T-helper 1 cell treated with Interleukin-12 subunit alpha and Interleukin-12 subunit beta and Interleukin-4 antibody, amounts not matched to agents 30 μg/mL and 1 μg/mL, for 36 hours (primary cell): ENCODE data around the gene PARD3.

Experiments
- H3K27ac Mint-ChIP-seq: one replicate; pipeline ENCODE4 v1.8.0; 2021; ENCODE audit warnings: mild to moderate bottlenecking, mixed read lengths
- H3K27me3 Mint-ChIP-seq: one replicate; pipeline ENCODE4 v1.8.0; 2021; ENCODE audit warnings: low read depth, mixed read lengths
- H3K36me3 Mint-ChIP-seq: one replicate; pipeline ENCODE4 v1.8.0; 2021; ENCODE audit warnings: low read depth, mixed read lengths
- H3K4me1 Mint-ChIP-seq: one replicate; pipeline ENCODE4 v1.8.0; 2021; ENCODE audit warnings: low read depth, mixed read lengths
- H3K4me3 Mint-ChIP-seq: one replicate; pipeline ENCODE4 v1.8.0; 2021; ENCODE audit warnings: mild to moderate bottlenecking, moderate library complexity, mixed read lengths
- H3K9me3 Mint-ChIP-seq: one replicate; pipeline ENCODE4 v1.8.0; 2021; ENCODE audit warnings: mixed read lengths

The PARD3 gene

GRCh38 chr10:34260904-34261303, 554.2 kb downstream of the PARD3 start:
- no peak overlapping the region for H3K27ac Mint-ChIP-seq
- H3K27me3 Mint-ChIP-seq, result no peaks in the 10 kb centered on the region
- H3K36me3 Mint-ChIP-seq, result no peaks in the 10 kb centered on the region
- H3K4me3 Mint-ChIP-seq, result no peak overlapping the region
- peaks cover 3% of the 10 kb centered on the region for H3K9me3 Mint-ChIP-seq
- no peaks in the 10 kb centered on the region for H3K4me1 Mint-ChIP-seq

- Mint-ChIP-seq H3K27ac (no peak overlapping the region), H3K36me3 (no peaks in the 10 kb centered on the region), H3K4me3 (no peak overlapping the region), H3K4me1 (no peaks in the 10 kb centered on the region), H3K27me3 (no peaks in the 10 kb centered on the region), H3K9me3 (peaks cover 3% of the 10 kb centered on the region)
Observed at GRCh38 chr10:34256216-34256615, 558.9 kb downstream of the PARD3 start.

GRCh38 chr10:34255035-34255434, 560.1 kb downstream of the PARD3 start:
- no peak overlapping the region for H3K4me3 Mint-ChIP-seq

GRCh38 chr10:34254596-34254995, 560.5 kb downstream of the PARD3 start:
- Mint-ChIP-seq H3K9me3 (peaks cover 3% of the 10 kb centered on the region), H3K27me3 (no peaks in the 10 kb centered on the region), H3K4me1 (peaks cover 3% of the 10 kb centered on the region), H3K4me3 (no peak overlapping the region), H3K27ac (no peak overlapping the region), H3K36me3 (no peaks in the 10 kb centered on the region)

More at GRCh38 chr10:34255035-34255434, 560.1 kb downstream of the PARD3 start:
- no peak overlapping the region for H3K27ac Mint-ChIP-seq
- no peaks in the 10 kb centered on the region for H3K27me3 Mint-ChIP-seq
- H3K36me3 Mint-ChIP-seq, result no peaks in the 10 kb centered on the region
- peaks cover 3% of the 10 kb centered on the region for H3K9me3 Mint-ChIP-seq
- H3K4me1 Mint-ChIP-seq, result peaks cover 3% of the 10 kb centered on the region

GRCh38 chr10:34252111-34252510, 563.0 kb downstream of the PARD3 start:
- H3K27me3 Mint-ChIP-seq, result no peaks in the 10 kb centered on the region
- H3K9me3 Mint-ChIP-seq, result no peaks in the 10 kb centered on the region
- H3K4me3 Mint-ChIP-seq, result no peak overlapping the region
- no peaks in the 10 kb centered on the region for H3K36me3 Mint-ChIP-seq
- H3K27ac Mint-ChIP-seq, result no peak overlapping the region
- H3K4me1 Mint-ChIP-seq, result peaks cover 3% of the 10 kb centered on the region

- Mint-ChIP-seq H3K9me3 (no peaks in the 10 kb centered on the region), H3K27me3 (no peaks in the 10 kb centered on the region), H3K4me1 (peaks cover 3% of the 10 kb centered on the region), H3K4me3 (no peak overlapping the region), H3K36me3 (no peaks in the 10 kb centered on the region), H3K27ac (no peak overlapping the region)
Observed at GRCh38 chr10:34251177-34251576, 563.9 kb downstream of the PARD3 start.

- Mint-ChIP-seq H3K36me3 (no peaks in the 10 kb centered on the region), H3K9me3 (no peaks in the 10 kb centered on the region), H3K4me1 (peaks cover 3% of the 10 kb centered on the region), H3K27me3 (no peaks in the 10 kb centered on the region), H3K4me3 (no peak overlapping the region), H3K27ac (no peak overlapping the region)
Observed at GRCh38 chr10:34250722-34251121, 564.4 kb downstream of the PARD3 start.

GRCh38 chr10:34249634-34250033, 565.5 kb downstream of the PARD3 start:
- Mint-ChIP-seq H3K36me3 (no peaks in the 10 kb centered on the region), H3K4me1 (peaks cover 3% of the 10 kb centered on the region), H3K4me3 (no peak overlapping the region), H3K9me3 (no peaks in the 10 kb centered on the region), H3K27ac (no peak overlapping the region), H3K27me3 (no peaks in the 10 kb centered on the region)

GRCh38 chr10:34247560-34247959, 567.5 kb downstream of the PARD3 start:
- Mint-ChIP-seq H3K36me3 (no peaks in the 10 kb centered on the region), H3K9me3 (no peaks in the 10 kb centered on the region), H3K27ac (no peak overlapping the region), H3K27me3 (no peaks in the 10 kb centered on the region), H3K4me3 (no peak overlapping the region), H3K4me1 (peaks cover 3% of the 10 kb centered on the region)

- Mint-ChIP-seq H3K9me3 (no peaks in the 10 kb centered on the region), H3K27ac (no peak overlapping the region), H3K4me1 (peaks cover 6% of the 10 kb centered on the region), H3K4me3 (no peak overlapping the region), H3K36me3 (no peaks in the 10 kb centered on the region), H3K27me3 (no peaks in the 10 kb centered on the region)
Observed at GRCh38 chr10:34244756-34245484, 570.2 kb downstream of the PARD3 start.

- Mint-ChIP-seq H3K36me3 (no peaks in the 10 kb centered on the region), H3K27ac (no peak overlapping the region), H3K27me3 (no peaks in the 10 kb centered on the region), H3K4me3 (no peak overlapping the region), H3K4me1 (peaks cover 6% of the 10 kb centered on the region), H3K9me3 (no peaks in the 10 kb centered on the region)
Observed at GRCh38 chr10:34241226-34242000, 573.7 kb downstream of the PARD3 start.

- Mint-ChIP-seq H3K9me3 (no peaks in the 10 kb centered on the region), H3K4me3 (no peak overlapping the region), H3K4me1 (peaks cover 6% of the 10 kb centered on the region), H3K27ac (no peak overlapping the region), H3K27me3 (peaks cover 3% of the 10 kb centered on the region), H3K36me3 (no peaks in the 10 kb centered on the region)
Observed at GRCh38 chr10:34240039-34240438, 575.1 kb downstream of the PARD3 start.

GRCh38 chr10:34237898-34238455, 577.1 kb downstream of the PARD3 start:
- peaks cover 6% of the 10 kb centered on the region for H3K4me1 Mint-ChIP-seq
- H3K36me3 Mint-ChIP-seq, result no peaks in the 10 kb centered on the region
- no peak overlapping the region for H3K4me3 Mint-ChIP-seq
- no peak overlapping the region for H3K27ac Mint-ChIP-seq
- peaks cover 3% of the 10 kb centered on the region for H3K27me3 Mint-ChIP-seq
- no peaks in the 10 kb centered on the region for H3K9me3 Mint-ChIP-seq

GRCh38 chr10:34236931-34237330, 578.2 kb downstream of the PARD3 start:
- Mint-ChIP-seq H3K9me3 (no peaks in the 10 kb centered on the region), H3K36me3 (no peaks in the 10 kb centered on the region), H3K27ac (no peak overlapping the region), H3K4me1 (peaks cover 6% of the 10 kb centered on the region), H3K4me3 (no peak overlapping the region), H3K27me3 (peaks cover 3% of the 10 kb centered on the region)
